ENCODE results near the gene RNF5. TPM values are rescaled to one million over a fixed set of nuclear protein-coding genes. Genes with fewer than 3 reads are reported as not detected.

Gene RNF5
- total and polyA plus RNA-seq, 9 of the 15 experiments (the other 6 are each of a cell fraction or from before 2014, with no cell fraction given): 62.2 to 245 (median 129) TPM

GRCh38 chr6:32175711-32176475 is 2.3 kb upstream of the RNF5 start, which contains the start of gene AGPAT1:
AGPAT1 (minus strand) TSS chr6:32176084; CDS start chr6:32171496, 4,588 bp downstream.
- in situ Hi-C loops (cut with MboI) (no loop called here), intact Hi-C loops (cut with micrococcal nuclease) (loop anchor here (1.0 to 10.0 kb wide), 4 partner anchors 19 to 511 kb away; partner anchors contain the start of genes C6orf47, CSNK2B, FKBPL and GPANK1)
- Histone ChIP-seq H2AFZ (ENCODE audit: low read depth, low read length) (peak within 1 kb of the TSS; percentile 92), H3K9me3 (replicated peaks; ENCODE audit: control insufficient read depth, insufficient read depth, low read depth, low read length) (no peaks in the 10 kb centered on the region), H3K79me2 (ENCODE audit: control insufficient read depth, insufficient read depth, low read length) (peaks cover 67% of the 10 kb centered on the region), H3K4me3 (peak within 1 kb of the TSS; percentile 88), H3K4me1 (replicated peaks in 1 of 2; ENCODE audit: control insufficient read depth in 2 of 2, insufficient read depth in 2 of 2, low read length in 2 of 2) (peaks cover 20 to 48% of the 10 kb centered on the region in 2 experiments), H3K9ac (ENCODE audit: insufficient read depth in 1 of 2, low read depth in 2 of 2, low read length in 2 of 2) (peak within 1 kb of the TSS; percentile 86 to 95), H3K27me3 (ENCODE audit: control insufficient read depth in 2 of 2, insufficient read depth in 2 of 2, low read length in 2 of 2) (no peaks in the 10 kb centered on the region), H3K4me2 (ENCODE audit: insufficient read depth, low read length) (peak within 1 kb of the TSS; percentile 100), H3K9me1 (ENCODE audit: control insufficient read depth, insufficient read depth, low read length) (peaks cover under 1% of the 10 kb centered on the region), H4K20me1 (replicated peaks; ENCODE audit: control insufficient read depth, insufficient read depth, low read length) (no peaks in the 10 kb centered on the region), H3K36me3 (ENCODE audit: control insufficient read depth, insufficient read depth, low read length) (peaks cover 35% of the 10 kb centered on the region; the same call in 2 of the 3 replicates), H3K27ac (ENCODE audit: extremely low read depth, low read depth, low read length) (peak within 1 kb of the TSS; percentile 94)
- peak; percentile 83 for ATAC-seq
- BruUV-seq (replicated peaks): no TSS peak
- POLR2A ChIA-PET: interaction anchor here (1.0 to 4.5 kb wide), 6 partner anchors 8 to 46 kb away, joined by 3 to 30 read pairs (median 8); partner anchors contain the start of genes EGFL8, FKBPL and PBX2
- CTCF ChIA-PET (ENCODE audit: low intra/inter-chr PET ratio): interaction anchor here (0.9 kb wide), 1 partner anchor 19 kb away, joined by 3 read pairs; no protein-coding TSS in a partner anchor
- FAIRE-seq: peak; percentile 74
- peak; percentile 88 to 99 (median 94) for DNase-seq (ENCODE audit: extremely low read depth in 1 of 4, low spot score in 3 of 4)
- 1% methylated on average over 20 of the region's 27 CpGs for WGBS (ENCODE audit: insufficient coverage, low coverage, missing lambda C conversion rate)
- TF ChIP-seq SP1 (CRISPR knock-in tag; IDR thresholded peaks at IDR 0.05) (peak; percentile 53; the same call in 1 of the 2 replicates), MIER1 (IDR thresholded peaks at IDR 0.05; ENCODE audit: low read depth) (no peak; the same call in 1 of the 2 replicates), MAX (CRISPR knock-in tag; IDR thresholded peaks at IDR 0.05) (peak; percentile 26; the same call in 1 of the 2 replicates), HNRNPUL1 (IDR thresholded peaks at IDR 0.05; ENCODE audit: low read length) (no peak), CHD4 (IDR thresholded peaks at IDR 0.05; ENCODE audit: insufficient read depth, insufficient replicate concordance, low read depth, low read length, poor library complexity, severe bottlenecking) (no peak), MTA3 (IDR thresholded peaks at IDR 0.05; ENCODE audit: borderline replicate concordance) (no peak), ZNF780A (CRISPR knock-in tag; IDR thresholded peaks at IDR 0.05) (no peak), ZNF133 (CRISPR knock-in tag; IDR thresholded peaks at IDR 0.05) (no peak), CCNT2 (IDR thresholded peaks at IDR 0.05; ENCODE audit: borderline replicate concordance, extremely low read depth, insufficient read length, low read depth, low read length) (peak; percentile 8), BRD4 (IDR thresholded peaks at IDR 0.05) (no peak), NR2C2 (CRISPR knock-in tag; IDR thresholded peaks at IDR 0.05) (no peak), NR2C2 (tag; IDR thresholded peaks at IDR 0.05) (peak; percentile 65; the same call in 1 of the 2 replicates), JUN (IDR thresholded peaks at IDR 0.05; ENCODE audit: borderline replicate concordance, low read depth, low read length) (no peak), JUN (CRISPR knock-in tag; IDR thresholded peaks at IDR 0.05; ENCODE audit: borderline replicate concordance) (no peak; the same call in 1 of the 2 replicates), ZNF707 (CRISPR knock-in tag; conservative IDR thresholded peaks at IDR 0.05) (0 out of 2 replicates have a peak, but pooled peaks have one; percentile 17), DIDO1 (tag; IDR thresholded peaks at IDR 0.05; ENCODE audit: low read depth) (no peak), THRB (CRISPR knock-in tag; conservative IDR thresholded peaks at IDR 0.05) (peak; percentile 84)
- TF ChIP-seq, protein P1, sequence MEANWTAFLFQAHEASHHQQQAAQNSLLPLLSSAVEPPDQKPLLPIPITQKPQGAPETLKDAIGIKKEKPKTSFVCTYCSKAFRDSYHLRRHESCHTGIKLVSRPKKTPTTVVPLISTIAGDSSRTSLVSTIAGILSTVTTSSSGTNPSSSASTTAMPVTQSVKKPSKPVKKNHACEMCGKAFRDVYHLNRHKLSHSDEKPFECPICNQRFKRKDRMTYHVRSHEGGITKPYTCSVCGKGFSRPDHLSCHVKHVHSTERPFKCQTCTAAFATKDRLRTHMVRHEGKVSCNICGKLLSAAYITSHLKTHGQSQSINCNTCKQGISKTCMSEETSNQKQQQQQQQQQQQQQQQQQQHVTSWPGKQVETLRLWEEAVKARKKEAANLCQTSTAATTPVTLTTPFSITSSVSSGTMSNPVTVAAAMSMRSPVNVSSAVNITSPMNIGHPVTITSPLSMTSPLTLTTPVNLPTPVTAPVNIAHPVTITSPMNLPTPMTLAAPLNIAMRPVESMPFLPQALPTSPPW (CRISPR knock-in tag; IDR thresholded peaks at IDR 0.05): peak; percentile 100

All from K562 (cell line).